Measurements from ENCODE around the gene PRRT1B.

- TF ChIP-seq CTCF (conservative IDR thresholded peaks at IDR 0.05; ENCODE audit: low read depth, low read length), result no peak
- no peak for TF ChIP-seq POLR2A (IDR thresholded peaks at IDR 0.05; ENCODE audit: low read depth, low read length)
- TF ChIP-seq SMC3 (IDR thresholded peaks at IDR 0.05; ENCODE audit: low read depth, low read length), result no peak
- TF ChIP-seq ELK1 (IDR thresholded peaks at IDR 0.05; ENCODE audit: borderline replicate concordance, low read depth, low read length), result no peak
These were observed 10.5 kb upstream of the PRRT1B start for GRCh38 chr9:131534721-131535237.

Measured in IMR-90 (cell line).